DMS53 treated with DMSO at 0.1 percent for 48 hours (cell line): ENCODE data around the gene PRRC2B.
A peak's percentile ranks its signal among the peaks of the same experiment; 100 is the strongest.
"Not testable (repeated sequence)": the region's sequence is repeated elsewhere in the genome, so short reads cannot be mapped to it uniquely, and the experiment has no call there.

Experiments
- DNase-seq: peaks from one replicate; lab custom pipeline; 2025; ENCODE audit not compliant: unreplicated experiment; lab: John Stamatoyannopoulos, UW

The PRRC2B gene

GRCh38 chr9:131513177-131513576 lies 119.3 kb downstream of the PRRC2B start:
- DNase-seq = no peak

GRCh38 chr9:131515559-131516031 lies 121.7 kb downstream of the PRRC2B start:
- DNase-seq = not testable (repeated sequence)

GRCh38 chr9:131516100-131516499 lies 122.2 kb downstream of the PRRC2B start:
- no peak for DNase-seq

- DNase-seq = no peak
Measured at GRCh38 chr9:131516930-131517329, 123.0 kb downstream of the PRRC2B start.

GRCh38 chr9:131517761-131518190 lies 123.9 kb downstream of the PRRC2B start:
- DNase-seq = no peak

- DNase-seq = no peak
Measured at GRCh38 chr9:131518553-131518952, 124.7 kb downstream of the PRRC2B start.

- DNase-seq = no peak
Measured at GRCh38 chr9:131520503-131520902, 126.6 kb downstream of the PRRC2B start.

- DNase-seq = no peak
Measured at GRCh38 chr9:131521203-131521602, 127.3 kb downstream of the PRRC2B start.

GRCh38 chr9:131521822-131522221 lies 127.9 kb downstream of the PRRC2B start:
- no peak for DNase-seq

GRCh38 chr9:131522257-131523085 lies 128.6 kb downstream of the PRRC2B start:
- no peak for DNase-seq

GRCh38 chr9:131523086-131523388 lies 129.2 kb downstream of the PRRC2B start:
- DNase-seq = no peak

GRCh38 chr9:131523451-131524435 lies 129.9 kb downstream of the PRRC2B start:
- DNase-seq = no peak

- DNase-seq = no peak
Measured at GRCh38 chr9:131524665-131525315, 130.9 kb downstream of the PRRC2B start.

GRCh38 chr9:131525643-131526565 lies 132.0 kb downstream of the PRRC2B start:
- DNase-seq = no peak

- no peak for DNase-seq
Measured at GRCh38 chr9:131528186-131528585, 134.3 kb downstream of the PRRC2B start.

GRCh38 chr9:131528886-131529505 lies 135.1 kb downstream of the PRRC2B start:
- no peak for DNase-seq

- no peak for DNase-seq
Measured at GRCh38 chr9:131529597-131530545, 136.0 kb downstream of the PRRC2B start.

- DNase-seq = peak; percentile 38
Measured at GRCh38 chr9:131530546-131530919, 136.6 kb downstream of the PRRC2B start.
